OCI-LY1 (cell line): ENCODE measurements around the gene IFT22.
A peak's percentile ranks its signal among the peaks of the same experiment; 100 is the strongest.

Source experiments
- EZH2 ChIP-seq: fragments of 200-600 bp; sonication (generic), shearing (Covaris generic); IDR thresholded peaks from 2 replicates; pipeline ENCODE4 v1.8.0; 2017; ENCODE audit warnings: borderline replicate concordance, mixed run types, mild to moderate bottlenecking, antibody characterized with exemption, low read length, moderate library complexity, mixed read lengths
- TF ChIP-seq, protein P1 (sequence below): fragments of 200-600 bp; sonication (generic), shearing (Covaris generic); IDR thresholded peaks from 2 replicates; pipeline ENCODE4 v1.5.1; 2017; ENCODE audit warnings: mild to moderate bottlenecking, antibody characterized with exemption, low read length, moderate library complexity, mixed read lengths

DNA sequence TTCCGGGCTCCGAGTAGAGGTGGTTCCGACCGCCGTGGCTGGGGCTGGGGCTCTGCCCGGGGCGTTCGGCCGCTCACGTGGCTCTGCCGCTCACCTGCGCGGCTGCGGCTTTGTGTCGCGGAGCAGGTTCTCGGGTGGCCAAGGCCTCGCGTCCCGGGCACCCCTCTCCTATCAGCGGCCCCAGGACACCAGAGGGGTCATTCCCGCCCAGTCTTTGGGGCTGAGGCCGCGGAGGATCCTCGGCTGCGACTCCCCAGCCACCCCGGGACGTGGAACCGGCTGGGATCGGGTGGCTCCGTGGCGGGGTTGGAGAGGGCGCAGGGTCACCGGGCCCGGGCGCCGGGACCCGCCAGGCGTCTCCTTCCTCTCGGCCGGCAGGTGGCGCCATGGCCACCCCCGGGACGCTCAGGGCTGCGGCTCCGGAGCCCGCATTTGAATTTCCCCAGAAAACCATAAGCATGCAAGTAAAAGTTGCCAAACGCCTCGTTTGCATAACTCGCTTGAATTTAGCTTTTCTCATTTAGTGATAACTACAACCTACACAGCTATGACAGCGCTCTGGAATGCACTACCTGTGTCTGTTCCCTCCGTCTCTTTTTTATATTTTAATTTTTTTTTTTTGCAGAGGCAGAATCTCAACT, 42.2 kb upstream of the IFT22 start:
- TF ChIP-seq, protein P1, sequence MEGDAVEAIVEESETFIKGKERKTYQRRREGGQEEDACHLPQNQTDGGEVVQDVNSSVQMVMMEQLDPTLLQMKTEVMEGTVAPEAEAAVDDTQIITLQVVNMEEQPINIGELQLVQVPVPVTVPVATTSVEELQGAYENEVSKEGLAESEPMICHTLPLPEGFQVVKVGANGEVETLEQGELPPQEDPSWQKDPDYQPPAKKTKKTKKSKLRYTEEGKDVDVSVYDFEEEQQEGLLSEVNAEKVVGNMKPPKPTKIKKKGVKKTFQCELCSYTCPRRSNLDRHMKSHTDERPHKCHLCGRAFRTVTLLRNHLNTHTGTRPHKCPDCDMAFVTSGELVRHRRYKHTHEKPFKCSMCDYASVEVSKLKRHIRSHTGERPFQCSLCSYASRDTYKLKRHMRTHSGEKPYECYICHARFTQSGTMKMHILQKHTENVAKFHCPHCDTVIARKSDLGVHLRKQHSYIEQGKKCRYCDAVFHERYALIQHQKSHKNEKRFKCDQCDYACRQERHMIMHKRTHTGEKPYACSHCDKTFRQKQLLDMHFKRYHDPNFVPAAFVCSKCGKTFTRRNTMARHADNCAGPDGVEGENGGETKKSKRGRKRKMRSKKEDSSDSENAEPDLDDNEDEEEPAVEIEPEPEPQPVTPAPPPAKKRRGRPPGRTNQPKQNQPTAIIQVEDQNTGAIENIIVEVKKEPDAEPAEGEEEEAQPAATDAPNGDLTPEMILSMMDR: peak; percentile 87
- TF ChIP-seq EZH2: no peak
